ENCODE data around the gene SCMH1. TPM values are rescaled to one million over a fixed set of nuclear protein-coding genes. Genes with fewer than 3 reads are reported as not detected.

The SCMH1 gene
- total and polyA plus RNA-seq, 2 of the 4 experiments (the other 2 are of a cell fraction) = 9.0 to 19.4 TPM

- no peaks in the 10 kb centered on the region; the same call in 1 of the 2 replicates for H3K36me3 ChIP-seq (ENCODE audit: control insufficient read depth, insufficient read depth, low read length)
- peak within 1 kb of the TSS; percentile 95 for H2BK5ac ChIP-seq (ENCODE audit: low read depth, low read length, poor library complexity, severe bottlenecking)
- dilution Hi-C loops (cut with HindIII; ENCODE audit: low sequenced_read_pairs, unreplicated experiment) (no loop called here), in situ Hi-C loops (cut with MboI; ENCODE audit: low sequenced_read_pairs) (no loop called here), intact Hi-C loops (cut with micrococcal nuclease) (no loop called here)
- peak; percentile 90 for ATAC-seq (ENCODE audit: low read depth)
- peaks cover 18% of the 10 kb centered on the region for H3K4me1 ChIP-seq (ENCODE audit: control insufficient read depth, insufficient read depth, low read length)
- 2% methylated on average over 59 of the region's 96 CpGs; no CpG with 5 or more reads in 1 of the 2 experiments for WGBS, 2 experiments (ENCODE audit: extremely low coverage in 2 of 2, insufficient read length in 1 of 2)
- H4K91ac ChIP-seq (ENCODE audit: insufficient read depth, low read depth, low read length) = peak within 1 kb of the TSS; percentile 98
- peak within 1 kb of the TSS; percentile 67 for H3K4me3 ChIP-seq (ENCODE audit: insufficient read depth, low read depth, low read length)
- H3K4ac ChIP-seq (ENCODE audit: low read depth, low read length) = peak within 1 kb of the TSS; percentile 99
- H2AK9ac ChIP-seq (replicated peaks; ENCODE audit: low read depth, low read length, poor library complexity) = peak within 1 kb of the TSS; percentile 98
- BruUV-seq (replicated peaks) = no TSS peak
- H3K4me2 ChIP-seq (ENCODE audit: low read depth, low read length) = peak within 1 kb of the TSS; percentile 90
- peak within 1 kb of the TSS; percentile 98 to 99 for H4K8ac ChIP-seq (ENCODE audit: low read depth in 2 of 2, low read length in 2 of 2)
- H3K9me3 ChIP-seq (ENCODE audit: control insufficient read depth, insufficient read depth, low read length) = no peaks in the 10 kb centered on the region
- peak within 1 kb of the TSS; percentile 95 for H3K23ac ChIP-seq (ENCODE audit: low read depth, low read length)
- H2BK15ac ChIP-seq (ENCODE audit: low read depth, low read length) = peak within 1 kb of the TSS; percentile 76; the same call in 2 of the 3 replicates
- DNase-seq = peak; percentile 91
- peaks cover 28% of the 10 kb centered on the region for H4K20me1 ChIP-seq (ENCODE audit: insufficient read depth, low read length)
- no peak for TF ChIP-seq ELK1 (IDR thresholded peaks at IDR 0.05; ENCODE audit: borderline replicate concordance, low read depth, low read length)
- peak; percentile 71 for TF ChIP-seq MAZ (IDR thresholded peaks at IDR 0.05; ENCODE audit: borderline replicate concordance, low read depth, low read length)
- peak; percentile 35; the same call in 1 of the 2 replicates for TF ChIP-seq CTCF (conservative IDR thresholded peaks at IDR 0.05; ENCODE audit: low read depth, low read length)
- no peak for TF ChIP-seq CHD1 (IDR thresholded peaks at IDR 0.05; ENCODE audit: low read depth, low read length)
- peak; percentile 80; the same call in 1 of the 2 replicates for TF ChIP-seq MXI1 (IDR thresholded peaks at IDR 0.05; ENCODE audit: borderline replicate concordance, low read depth, low read length)
- TF ChIP-seq FOS (IDR thresholded peaks at IDR 0.05; ENCODE audit: low read depth, low read length) = peak; percentile 57; the same call in 1 of the 2 replicates
- TF ChIP-seq POLR2A (IDR thresholded peaks at IDR 0.05; ENCODE audit: low read depth, low read length) = peak; percentile 93
- TF ChIP-seq SMC3 (IDR thresholded peaks at IDR 0.05; ENCODE audit: low read depth, low read length) = no peak
- peak; percentile 90 for TF ChIP-seq RCOR1 (IDR thresholded peaks at IDR 0.05; ENCODE audit: insufficient replicate concordance, low read length)
- POLR2A ChIA-PET (ENCODE audit: unreplicated experiment) = no interaction called here
- peak within 1 kb of the TSS; percentile 86 for H2BK20ac ChIP-seq (ENCODE audit: low read depth, low read length)
- peak within 1 kb of the TSS; percentile 96 for H4K5ac ChIP-seq (ENCODE audit: low read depth, low read length)
- H2AK5ac ChIP-seq (ENCODE audit: low read depth, low read length) = peak within 1 kb of the TSS; percentile 79
- peak within 1 kb of the TSS; percentile 93 for H2AFZ ChIP-seq (replicated peaks; ENCODE audit: low read length, poor library complexity)
- H3K9me1 ChIP-seq (ENCODE audit: insufficient read depth, low read length) = peaks cover 20% of the 10 kb centered on the region
- peaks cover 3 to 41% of the 10 kb centered on the region in 2 experiments for H3K79me1 ChIP-seq (ENCODE audit: low read depth in 1 of 2, low read length in 2 of 2)
- peak within 1 kb of the TSS; percentile 99 for H3K14ac ChIP-seq (replicated peaks; ENCODE audit: low read depth, low read length)
- CTCF ChIA-PET = interaction anchor here (1.6 kb wide), 1 partner anchor 24 kb away, joined by 5 read pairs; no protein-coding TSS in a partner anchor
- peak within 1 kb of the TSS; percentile 87 for H3K56ac ChIP-seq (ENCODE audit: extremely low read depth, insufficient read depth, low read length)
- H3K27ac ChIP-seq (ENCODE audit: insufficient read depth, low read length) = peak within 1 kb of the TSS; percentile 96
- peak within 1 kb of the TSS; percentile 85 for H3K9ac ChIP-seq (ENCODE audit: low read depth, low read length)
- H3K27me3 ChIP-seq (ENCODE audit: control insufficient read depth, insufficient read depth, low read length) = no peaks in the 10 kb centered on the region
- peak within 1 kb of the TSS; percentile 96 for H2BK120ac ChIP-seq (ENCODE audit: low read depth, low read length)
- peak within 1 kb of the TSS; percentile 90 for H3K18ac ChIP-seq (ENCODE audit: low read depth, low read length)
Measured at GRCh38 chr1:40979241-40980067, 262.7 kb downstream of the SCMH1 start, which contains the start of gene CTPS1. Gene CTPS1 (plus strand): TSS chr1:40979696. CDS start chr1:40983291, 3,595 bp downstream.

All from IMR-90 (cell line).